ENCODE results near the gene C14orf132. TPM values are rescaled to one million over a fixed set of nuclear protein-coding genes. Genes with fewer than 3 reads are reported as not detected.
A peak's percentile ranks its signal among the peaks of the same experiment; 100 is the strongest.

Gene C14orf132
- total RNA-seq, 1 donor, result under 0.01 TPM

DNA sequence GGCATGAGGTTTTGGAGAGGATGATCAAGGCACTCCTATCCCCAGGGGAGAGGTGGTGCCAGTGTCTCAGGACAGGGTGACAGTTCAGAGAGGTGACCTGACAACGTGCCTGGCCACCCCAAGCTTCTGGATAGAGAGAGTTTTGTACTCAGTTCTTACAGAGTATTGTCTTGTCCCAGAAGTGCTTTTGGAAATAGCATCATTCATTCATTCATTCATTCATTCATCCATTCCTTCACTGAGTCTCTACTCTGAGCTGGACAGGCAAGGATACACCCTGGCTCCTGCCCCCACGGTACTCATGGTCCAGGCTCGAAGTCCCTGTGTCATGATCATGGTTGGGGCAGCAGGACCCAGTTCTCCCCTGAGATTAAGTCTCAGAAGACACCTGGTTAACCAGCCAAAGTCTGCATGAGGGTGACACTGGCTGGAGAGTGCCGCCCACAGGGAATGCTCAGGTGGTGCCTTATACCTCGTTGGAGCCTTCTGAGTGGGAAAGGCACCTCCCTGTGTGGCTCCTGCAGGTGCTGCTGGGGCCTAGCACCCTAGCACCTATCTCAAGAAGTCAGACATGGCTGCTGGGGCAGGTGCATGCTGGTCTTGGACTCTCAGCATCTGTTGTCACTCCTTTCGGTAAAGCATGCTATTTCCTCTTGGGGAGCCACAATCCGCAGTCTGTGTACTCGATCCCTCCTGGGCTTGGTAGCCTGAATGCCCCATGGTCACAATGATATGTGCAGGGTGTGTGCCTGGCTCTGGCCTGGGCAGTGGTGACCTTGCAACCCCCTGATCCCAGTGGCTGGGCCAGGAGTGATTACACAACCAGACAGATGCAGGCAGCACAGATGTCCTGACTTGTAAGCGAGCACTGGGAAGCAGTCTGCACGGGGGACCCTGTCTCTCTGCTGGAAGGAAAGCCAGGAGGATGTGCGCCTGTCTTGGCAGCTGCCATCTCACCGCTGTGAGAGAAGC is 57.8 kb downstream of the C14orf132 start:
- no peak for DNase-seq (ENCODE audit: low read depth in 2 of 3, low spot score in 2 of 3)

DNA sequence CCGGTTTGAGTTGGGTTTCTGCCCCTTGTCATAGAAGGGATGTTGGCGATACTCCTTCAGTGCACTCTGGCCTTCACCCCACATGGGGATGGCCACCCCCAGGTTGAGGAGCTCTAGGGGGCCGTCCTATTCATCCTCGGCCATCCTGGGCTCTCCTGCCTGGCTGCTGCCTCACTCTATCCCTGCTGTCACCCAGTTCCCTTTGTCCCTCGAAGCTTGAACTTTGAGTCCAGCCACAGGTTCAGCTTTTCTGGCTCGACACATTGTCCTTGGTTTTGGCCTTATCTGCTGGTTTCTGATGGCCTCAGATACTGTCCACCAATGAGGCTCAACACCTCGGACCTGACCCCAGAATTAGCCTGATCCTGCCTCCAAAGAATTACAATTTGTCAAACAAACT is 58.6 kb downstream of the C14orf132 start:
- DNase-seq (ENCODE audit: low read depth in 2 of 3, low spot score in 2 of 3), result no peak

DNA sequence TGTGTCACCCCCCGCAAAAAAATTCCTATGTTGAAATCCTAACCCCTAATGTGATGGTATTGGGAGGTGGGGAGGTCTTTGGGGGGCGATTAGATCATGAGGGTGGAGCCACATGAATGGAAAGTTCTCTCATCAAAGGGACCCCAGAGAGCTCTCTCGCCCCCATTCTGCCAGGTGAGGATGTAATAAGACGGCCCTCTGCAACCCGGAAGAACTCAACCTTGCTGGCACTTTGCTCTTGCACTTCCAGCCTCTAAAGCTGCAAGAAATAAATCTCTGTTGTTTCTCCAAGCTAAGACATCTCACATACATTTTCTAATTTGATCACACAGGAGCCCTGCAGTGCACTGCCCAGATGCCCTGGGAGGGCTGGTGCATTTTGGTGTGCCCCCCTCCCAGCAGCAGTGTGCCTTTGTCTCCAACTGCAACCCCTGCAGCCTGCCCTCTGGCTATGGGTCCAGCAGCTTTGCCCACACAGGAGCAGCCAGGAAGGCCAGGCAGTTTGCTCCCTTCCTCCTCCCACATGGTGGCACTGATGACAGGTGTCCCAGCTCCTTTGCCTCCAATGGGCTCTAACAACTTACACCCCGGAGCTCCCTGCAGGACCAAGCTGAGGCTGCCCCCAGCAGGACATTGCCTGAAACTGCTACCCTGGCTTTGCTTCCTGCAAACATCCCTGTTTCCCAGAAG is 59.3 kb downstream of the C14orf132 start:
- DNase-seq (ENCODE audit: low read depth in 2 of 3, low spot score in 2 of 3), result no peak

DNA sequence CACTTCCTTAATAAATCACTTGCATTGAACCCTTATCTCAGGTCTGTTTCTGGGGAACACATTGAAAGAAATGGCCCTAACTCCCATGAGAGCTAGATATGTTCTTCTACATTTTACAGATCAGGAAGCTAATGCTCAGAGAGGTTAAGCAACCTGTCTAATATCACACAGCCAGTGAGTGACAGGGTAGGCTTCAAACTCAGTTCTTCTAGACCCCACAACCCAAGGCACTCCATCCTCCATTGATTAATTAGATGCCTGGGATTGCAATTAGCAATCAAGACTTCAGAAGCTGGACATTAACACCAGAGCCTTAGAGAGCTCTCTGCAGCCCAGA is 59.8 kb downstream of the C14orf132 start:
- DNase-seq (ENCODE audit: low read depth in 2 of 3, low spot score in 2 of 3), result no peak

DNA sequence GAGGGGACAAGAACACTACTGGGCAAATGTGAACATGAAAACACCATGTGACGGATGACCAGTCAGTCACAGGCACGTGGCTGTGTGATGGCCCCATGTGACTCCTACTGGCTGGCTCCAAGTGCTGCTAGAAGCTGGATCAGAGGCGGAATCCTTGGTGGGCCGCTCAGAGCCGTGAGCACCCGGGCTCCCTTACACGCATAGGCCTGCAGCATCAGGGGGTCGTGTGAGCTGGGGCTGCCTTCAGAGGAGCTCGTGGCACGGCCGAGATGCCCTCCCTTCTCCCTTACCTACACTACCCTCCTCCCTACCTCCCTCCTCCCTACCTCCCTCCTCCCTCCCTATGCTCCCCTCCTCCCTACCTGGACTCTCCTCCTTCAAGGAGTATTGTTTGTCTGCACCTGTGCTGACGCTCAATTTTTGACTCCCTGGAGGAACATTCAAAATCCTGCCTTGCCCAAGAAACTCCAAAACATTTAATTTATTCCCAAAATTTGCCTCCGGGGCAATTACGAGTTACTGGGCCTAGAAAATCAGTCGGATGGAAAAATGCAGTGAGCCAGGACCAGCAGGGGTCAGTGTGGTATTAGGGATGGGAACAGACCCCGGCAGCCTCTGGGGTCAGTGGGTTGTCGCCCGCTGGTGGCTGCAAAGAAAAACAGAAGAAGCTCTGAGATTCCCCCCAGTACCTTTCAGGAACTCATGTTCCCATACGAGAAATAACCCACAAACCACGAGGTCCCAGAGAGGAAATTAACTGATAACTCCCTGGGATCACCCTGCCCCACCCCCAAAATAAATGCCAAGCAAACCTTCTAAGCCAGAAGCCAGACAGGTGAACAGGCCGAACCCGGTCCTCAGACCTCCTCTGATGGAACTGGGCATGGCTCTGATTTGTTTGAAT is 61.3 kb downstream of the C14orf132 start:
- peak; percentile 41 to 79 (median 71) for DNase-seq (ENCODE audit: low read depth in 2 of 3, low spot score in 2 of 3)

DNA sequence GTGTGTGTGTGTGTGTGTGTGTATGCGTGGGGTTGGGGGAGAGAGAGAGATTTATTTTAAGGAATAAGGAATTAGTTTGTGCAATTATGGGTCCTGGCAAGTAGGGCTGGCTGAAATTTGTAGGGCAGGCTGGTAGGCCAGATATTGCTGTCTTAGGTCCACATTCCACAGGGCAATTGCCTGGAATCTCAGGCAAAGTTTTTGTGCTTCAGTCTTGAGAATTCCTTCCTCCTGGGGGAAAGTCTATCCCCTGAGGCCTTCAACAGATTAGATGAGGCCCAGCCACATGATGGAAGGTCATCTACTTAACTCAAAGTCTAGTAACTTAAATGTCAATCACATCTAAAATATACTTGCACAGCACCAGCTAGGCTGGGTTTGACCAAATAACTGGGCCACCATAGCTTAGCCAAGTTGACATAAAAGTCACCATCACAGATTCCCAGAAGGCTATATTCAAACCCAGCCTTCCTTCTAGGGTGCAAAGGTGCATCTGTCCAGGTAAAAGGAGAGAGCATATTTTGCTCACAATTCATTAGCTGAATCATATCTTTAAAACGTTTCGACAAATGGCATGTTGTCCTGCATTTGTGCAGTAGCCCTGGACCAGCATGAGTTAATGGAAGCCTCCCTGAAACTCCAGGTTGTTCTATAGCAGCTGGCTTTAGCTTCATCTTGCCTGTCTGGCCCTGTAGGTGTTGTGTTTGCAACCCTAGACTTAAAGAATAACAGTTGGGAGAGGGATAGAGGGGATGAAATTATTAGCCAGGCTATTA is 63.1 kb downstream of the C14orf132 start:
- DNase-seq (ENCODE audit: low read depth in 2 of 3, low spot score in 2 of 3), result no peak

DNA sequence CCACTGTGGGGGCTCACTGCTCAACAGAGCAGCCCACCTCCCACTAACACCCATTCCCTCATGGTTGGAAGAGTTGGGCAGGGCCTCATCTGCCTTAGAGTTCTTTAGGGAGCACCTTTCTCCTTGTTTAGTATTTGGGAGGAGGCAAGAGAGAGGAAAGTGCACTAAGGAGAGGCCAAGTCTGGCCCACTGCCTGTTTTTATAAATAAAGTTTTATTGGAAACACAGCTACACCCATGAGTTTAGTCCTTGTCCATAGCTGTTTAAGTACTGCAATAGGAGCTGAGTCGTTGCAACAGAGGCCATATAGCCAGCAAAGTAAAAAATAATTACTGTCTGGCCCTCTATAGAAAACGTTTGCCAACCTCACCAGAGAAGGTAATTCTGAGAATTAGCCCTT is 63.9 kb downstream of the C14orf132 start:
- no peak for DNase-seq (ENCODE audit: low read depth in 2 of 3, low spot score in 2 of 3)

DNA sequence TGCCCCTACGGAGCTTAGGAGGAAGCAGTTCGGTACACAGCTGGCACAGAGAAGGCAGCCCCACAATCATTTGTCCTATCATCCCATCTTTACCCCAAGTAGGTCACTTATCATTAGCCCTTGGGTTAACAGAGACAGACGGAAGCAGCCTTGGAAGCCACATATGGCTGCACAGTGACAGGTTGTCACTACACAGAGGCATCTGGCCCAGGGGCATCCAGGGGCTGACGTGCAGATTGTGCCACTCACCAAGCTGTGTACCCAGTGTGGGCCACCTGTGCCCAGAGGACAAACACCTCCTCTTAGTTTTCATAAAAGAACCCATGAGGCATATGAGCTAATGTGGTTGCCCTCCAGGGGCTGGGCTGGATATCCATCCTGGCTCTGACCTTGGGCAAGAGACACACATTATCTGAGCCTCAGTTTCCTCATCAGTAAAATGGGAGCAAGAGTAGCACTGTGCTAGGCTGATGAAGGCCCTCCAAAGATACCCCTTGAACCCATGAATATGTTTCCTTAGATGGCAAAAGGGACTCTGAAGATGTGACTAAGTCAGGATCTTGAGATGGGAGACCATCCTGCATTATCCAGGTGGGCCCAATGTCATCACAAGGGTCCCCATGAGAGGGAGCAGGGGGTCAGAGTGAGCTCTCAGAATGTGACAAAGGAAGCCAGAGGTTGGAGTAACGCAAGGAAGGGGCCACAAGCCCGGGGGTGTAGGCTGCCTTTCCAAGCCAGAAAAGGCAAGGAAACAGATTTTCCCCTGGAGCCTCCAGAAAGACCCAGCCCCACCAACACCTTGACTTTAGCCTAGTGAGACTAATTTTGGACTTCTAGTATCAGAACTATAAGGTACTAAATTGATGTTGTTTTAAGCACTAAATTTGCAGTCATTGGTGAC is 64.6 kb downstream of the C14orf132 start:
- DNase-seq (ENCODE audit: low read depth in 2 of 3, low spot score in 2 of 3), result no peak

DNA sequence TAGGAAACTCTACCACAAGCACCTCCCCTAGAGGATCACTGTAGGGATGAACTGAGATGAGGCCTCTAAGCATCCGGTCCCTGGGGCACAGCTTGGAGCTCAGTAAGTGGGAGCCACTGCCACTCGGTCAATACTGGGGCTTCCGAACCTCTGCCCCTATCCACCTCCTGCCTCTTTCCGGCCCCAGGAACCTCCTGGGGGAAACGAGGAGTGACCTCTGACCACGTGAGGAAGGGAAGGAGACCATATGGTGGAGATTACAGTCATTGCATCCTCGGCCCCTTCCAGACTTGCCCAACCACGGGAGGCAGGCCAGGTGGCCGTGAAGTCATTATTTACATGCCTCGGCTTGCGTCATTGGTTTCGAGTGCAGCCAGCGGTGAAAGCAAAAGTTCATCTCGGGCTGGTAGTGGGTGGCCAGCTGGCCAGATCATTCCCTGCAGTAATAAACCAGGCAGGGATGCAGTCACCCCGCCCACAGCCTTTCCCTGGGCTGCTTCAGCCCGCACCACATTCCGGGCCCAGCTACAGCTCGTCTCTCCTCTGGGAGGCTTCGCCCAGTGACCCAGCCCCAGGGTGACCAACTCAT is 65.4 kb downstream of the C14orf132 start:
- DNase-seq (ENCODE audit: low read depth in 2 of 3, low spot score in 2 of 3), result no peak

DNA sequence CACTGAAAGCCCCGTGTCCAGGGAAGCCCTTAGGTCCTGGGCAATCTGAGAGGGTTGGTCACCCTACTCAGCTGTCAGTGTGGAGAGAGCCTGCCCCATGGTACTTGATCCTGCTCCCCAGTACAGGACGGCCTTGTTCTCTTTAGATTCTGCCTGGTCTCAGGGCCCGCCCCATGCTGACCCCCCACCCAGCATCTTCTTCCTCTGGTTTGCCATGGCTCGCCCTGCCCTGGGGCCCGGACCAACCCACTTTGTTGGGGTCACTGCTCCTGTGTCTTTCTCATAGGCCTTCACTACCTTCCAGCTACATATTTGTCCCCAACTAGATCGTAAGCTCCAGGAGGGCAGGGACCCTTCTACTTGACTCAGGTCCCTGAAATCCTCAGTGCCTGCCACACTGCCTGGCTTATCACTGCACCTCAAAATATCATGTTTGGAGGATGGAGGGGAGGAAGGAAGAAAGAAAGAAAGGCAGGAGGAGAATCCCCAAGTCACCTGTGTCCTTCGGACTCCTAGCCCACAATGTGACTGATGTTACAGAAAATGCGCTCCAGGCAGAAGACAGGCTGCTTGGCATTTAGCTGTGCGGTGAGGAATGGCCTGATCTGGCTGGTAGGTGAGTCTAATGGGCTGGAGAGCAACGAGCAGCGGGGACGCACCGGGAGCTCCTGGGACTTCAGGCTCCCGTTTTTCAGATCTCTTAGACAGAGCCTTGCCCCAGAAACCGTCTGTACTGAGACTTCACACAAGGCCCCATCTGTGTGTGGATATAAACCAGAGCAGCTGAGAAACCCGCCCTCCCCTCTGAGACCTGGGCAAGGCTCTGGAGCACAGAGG is 66.1 kb downstream of the C14orf132 start:
- DNase-seq (ENCODE audit: low read depth in 2 of 3, low spot score in 2 of 3), result no peak

DNA sequence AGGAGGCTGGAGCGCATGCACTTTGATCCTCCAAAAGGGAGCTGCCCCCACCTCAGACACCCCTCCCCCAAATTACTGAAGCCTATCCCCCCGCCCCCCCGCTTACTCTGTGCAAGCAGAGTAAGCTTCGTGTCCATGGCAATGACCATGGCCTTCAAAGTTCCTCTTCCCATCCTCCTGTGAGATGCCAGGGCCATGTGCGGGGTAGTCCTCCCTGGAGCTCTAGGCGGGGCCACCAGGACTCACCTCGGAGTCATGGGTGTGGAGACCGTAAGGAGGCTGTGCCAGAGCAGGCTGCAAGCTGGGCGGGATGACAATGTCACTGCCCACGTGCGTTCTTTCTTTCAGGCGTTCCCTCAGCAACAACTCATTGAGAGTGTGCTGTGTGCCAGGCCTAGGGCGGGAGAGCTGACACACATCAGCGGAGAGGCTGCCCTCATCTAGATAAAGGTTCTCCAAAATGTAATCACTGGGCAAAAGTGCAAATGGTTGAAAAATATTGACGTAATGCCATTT is 66.8 kb downstream of the C14orf132 start:
- no peak for DNase-seq (ENCODE audit: low read depth in 2 of 3, low spot score in 2 of 3)

DNA sequence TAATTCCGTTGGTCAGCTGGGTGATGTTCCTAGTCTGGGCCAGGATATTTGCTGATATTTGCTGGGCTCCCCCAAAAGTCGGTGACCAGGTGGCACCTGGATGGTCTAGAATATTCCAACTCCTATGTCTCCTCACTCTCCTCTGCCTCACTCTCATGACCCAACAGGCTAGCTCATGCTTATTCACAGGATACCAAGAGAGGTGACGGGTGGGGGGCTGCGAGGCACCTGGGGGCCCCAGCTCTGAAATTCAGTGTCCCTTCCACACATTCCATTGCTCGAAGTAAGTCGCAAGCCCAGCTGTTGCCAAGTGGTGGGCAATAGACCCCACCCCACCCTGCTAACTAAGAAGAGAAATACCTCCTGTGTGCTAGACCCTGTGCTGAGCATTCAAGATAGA is 67.7 kb downstream of the C14orf132 start:
- DNase-seq (ENCODE audit: low read depth in 2 of 3, low spot score in 2 of 3), result no peak

DNA sequence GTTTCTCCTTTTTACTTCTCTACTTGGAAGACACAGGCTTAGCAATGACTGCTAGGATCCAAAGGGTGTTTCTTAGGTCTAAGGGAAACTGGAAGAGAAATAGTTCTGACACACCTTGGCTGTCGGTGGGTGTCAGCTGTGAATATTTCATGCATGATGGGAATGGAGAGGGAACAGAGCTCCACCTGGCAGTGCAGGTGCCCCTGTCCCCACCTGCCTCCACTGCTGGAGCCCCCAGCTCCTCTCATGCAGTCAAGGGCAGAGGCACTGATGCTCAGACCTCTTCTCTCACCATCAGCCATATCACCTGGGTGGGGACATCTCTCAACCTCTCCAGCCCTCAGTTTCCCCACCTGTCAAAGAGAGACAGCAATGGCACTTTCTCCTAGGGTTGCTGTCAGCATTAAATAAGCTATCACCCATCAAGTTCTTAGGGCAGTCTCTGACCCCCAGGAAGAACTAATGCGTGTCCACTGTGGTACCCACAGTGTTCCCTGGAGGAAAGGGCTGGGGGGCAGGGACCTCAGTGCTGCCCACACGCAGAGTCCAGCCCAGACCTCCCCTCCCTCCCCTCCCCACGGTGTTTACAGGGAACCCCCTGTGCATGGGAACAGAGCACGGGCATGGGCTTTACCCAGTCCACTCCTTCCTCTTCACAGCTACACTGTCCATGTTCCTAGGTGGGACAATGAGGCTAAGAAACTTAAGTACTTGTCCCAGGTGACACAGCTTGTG is 69.1 kb downstream of the C14orf132 start:
- DNase-seq (ENCODE audit: low read depth in 2 of 3, low spot score in 2 of 3), result no peak

DNA sequence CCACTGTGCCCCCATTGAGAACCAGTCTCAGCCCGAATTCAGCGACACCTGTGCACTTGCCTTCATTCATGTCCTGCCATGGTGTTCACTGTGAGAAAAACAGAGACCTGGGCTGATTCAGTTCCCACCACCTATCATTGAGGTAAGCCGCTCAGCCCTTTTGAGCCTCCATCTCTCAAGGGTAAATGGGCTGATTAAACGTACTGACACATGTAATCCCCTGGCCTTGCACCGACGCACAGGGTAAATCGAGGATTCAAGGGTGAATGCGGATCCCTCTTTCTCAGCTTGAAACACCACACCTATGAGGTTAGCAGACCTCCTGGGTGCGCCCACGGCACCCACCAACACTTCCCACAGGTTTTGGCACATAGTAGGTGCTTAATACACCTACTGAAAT is 69.7 kb downstream of the C14orf132 start:
- no peak for DNase-seq (ENCODE audit: low read depth in 2 of 3, low spot score in 2 of 3)

DNA sequence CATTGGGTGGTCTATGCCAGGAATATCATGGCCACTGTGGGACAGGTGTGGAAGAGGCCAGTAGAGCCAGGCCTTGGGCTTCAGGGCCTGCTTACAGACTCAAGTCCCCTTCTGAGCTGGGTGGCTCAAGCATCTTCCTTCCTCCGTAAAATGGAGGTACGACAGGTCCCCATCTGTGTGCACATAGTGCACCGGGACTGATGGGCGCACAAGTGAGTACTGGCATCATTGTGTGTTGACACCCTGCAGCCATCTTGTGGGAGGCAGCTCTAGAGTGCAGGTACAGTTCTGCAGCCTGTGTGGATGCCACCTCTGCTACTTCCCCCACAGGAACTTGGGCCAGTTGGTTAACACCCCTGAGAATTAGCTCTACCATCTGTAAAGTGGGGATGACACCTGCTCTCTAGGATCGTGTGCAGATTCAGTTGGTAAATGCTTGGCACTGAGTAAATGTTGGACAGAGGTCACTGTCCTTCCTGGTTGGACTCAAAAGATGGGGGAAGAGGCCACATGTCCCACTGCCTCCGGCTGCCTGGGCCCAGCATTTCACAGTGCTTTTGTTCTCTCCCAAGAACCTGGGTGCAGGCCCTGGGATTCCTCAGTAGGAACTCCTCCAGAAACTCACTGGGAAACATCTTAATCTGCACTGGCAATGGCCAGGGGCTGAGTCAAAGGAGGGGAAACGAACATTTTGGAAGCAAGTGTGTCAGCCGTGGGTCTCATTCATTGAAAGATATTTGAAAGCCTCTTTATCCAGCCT is 70.6 kb downstream of the C14orf132 start:
- no peak for DNase-seq (ENCODE audit: low read depth in 2 of 3, low spot score in 2 of 3)

DNA sequence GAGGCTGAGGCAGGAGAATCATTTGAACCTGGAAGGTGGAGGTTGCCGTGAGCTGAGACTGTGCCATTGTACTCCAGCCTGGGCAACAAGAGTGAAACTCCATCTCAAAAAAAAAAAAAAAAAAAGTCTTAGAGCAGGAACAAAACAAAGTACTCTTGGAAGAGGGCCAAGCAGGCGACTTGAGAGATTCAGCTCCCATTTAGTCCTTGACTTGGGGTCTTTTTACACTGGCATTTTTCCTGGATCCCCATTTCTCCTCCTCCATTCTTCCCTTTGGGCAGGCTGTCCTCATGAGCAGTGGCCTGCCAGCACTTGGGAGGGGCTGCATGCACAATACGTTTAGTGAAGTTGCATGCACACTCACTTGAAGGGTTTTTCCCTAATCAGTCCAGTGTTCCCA is 72.9 kb downstream of the C14orf132 start:
- no peak for DNase-seq (ENCODE audit: low read depth in 2 of 3, low spot score in 2 of 3)
